Adrenal gland (tissue), 12 donors: ENCODE measurements around the gene CHKA. TPM values are rescaled to one million over a fixed set of nuclear protein-coding genes. Genes with fewer than 3 reads are reported as not detected.

Source experiments
- DNase-seq, 7 donors: peaks; one replicate each; pipeline ENCODE4 v3.0.0-alpha.2; 2019 to 2020
- H3K27ac ChIP-seq, 5 donors: fragments of 200-600 bp; sonication (generic) in 4 of 5; 1 replicate in 3 of 5; 2 replicates in 2 of 5; pipeline versions ENCODE4 v1.5.1 to v1.8.0; 2016 to 2020; ENCODE audit warnings: mild to moderate bottlenecking in 1 of 5
- H3K27me3 ChIP-seq: fragments of 200-600 bp; 2 replicates; pipeline ENCODE4 v1.8.0; 2021
- H3K36me3 ChIP-seq, 2 donors: fragments of 200-600 bp; replicated peaks in 1 of 2; 1 replicate in 1 of 2; 2 replicates in 1 of 2; pipeline versions ENCODE4 v1.5.1 to v1.8.0; 2018 to 2022
- H3K4me1 ChIP-seq, 2 donors: fragments of 200-600 bp; replicated peaks in 1 of 2; 1 replicate in 1 of 2; 2 replicates in 1 of 2; pipeline versions ENCODE4 v1.5.1 to v1.8.0; 2018 to 2021
- H3K4me3 ChIP-seq, 4 donors: fragments of 200-600 bp; sonication (generic) in 3 of 4; one replicate each; pipeline ENCODE4 v1.5.1; 2016 to 2018
- H3K9me3 ChIP-seq, 3 donors: fragments of 200-600 bp; sonication (generic) in 1 of 3; replicated peaks in 1 of 3; 1 replicate in 2 of 3; 2 replicates in 1 of 3; pipeline versions ENCODE4 v1.5.1 to v1.8.0; 2016 to 2021
- CTCF ChIP-seq, 6 experiments: fragments of 450-650 bp in 4 of 6; fragments of 200-600 bp in 2 of 6; sonication (generic) in 1 of 6; IDR thresholded peaks; 1 replicate in 5 of 6; 2 replicates in 1 of 6; pipeline versions ENCODE4 v1.5.1 to v1.8.0; 2016 to 2021; ENCODE audit warnings: antibody characterized with exemption in 6 of 6, mild to moderate bottlenecking in 2 of 6, moderate library complexity in 1 of 6
- POLR2A ChIP-seq, 2 donors: fragments of 450-650 bp; IDR thresholded peaks; one replicate each; pipeline ENCODE4 v1.6.1; 2017; ENCODE audit warnings: antibody characterized with exemption in 2 of 2, mild to moderate bottlenecking in 2 of 2, moderate library complexity in 1 of 2
- WGBS, 4 donors: extraction: QIAGEN DNeasy Blood & Tissue Kit in 2 of 4; methylation state at CpG; one replicate each; pipeline versions ENCODE4 v1.1.5 to v1.1.7; 2013 to 2017; 5-methylcytosine and 5-hydroxymethylcytosine counted together
- intact Hi-C, 2 donors: fragments of 100-400 bp; cut with DNase I; formaldehyde crosslinking; loops; one replicate each; pipeline versions ENCODE4 v1.14.1 to v1.15.0; 2022 to 2023
- polyA plus RNA-seq, 3 donors: library from polyadenylated mRNA; stranded (reverse); fragments of 200-250 nt in 2 of 3; fragments of 350-450 nt in 1 of 3; fragmentation: Illumina TruSeq in 1 of 3; extraction: RNeasy Lipid Tissue Mini Kit (QIAGEN cat#74804) in 1 of 3; gene quantifications; one replicate each; pipeline ENCODE4 v1.2.3, GENCODE V29; 2013 to 2014
- total RNA-seq, 9 donors: library from RNA; depleted of rRNA in 4 of 9; stranded (reverse); fragments of >200 nt in 4 of 9; fragments of 120-200 nt in 1 of 9; fragmentation: NEBNext Ultra II Directional in 1 of 9; extraction: Animal tissue kit (Norgen Biotek cat#: 25700) in 1 of 9; gene quantifications; one replicate each; pipeline versions ENCODE4 v1.1.0 to v1.2.4, GENCODE V29; 2013 to 2023
- donor health status: healthy with polysubstance abuse.
- donor health status: Bipolar disorder and iron deficiency.
- donor health status: DM: yes; HTN: yes; CAD: no.
- donor health status: DM: no; HTN: no; CAD: no.
- donor health status: DM: no; HTN: no; CAD: no.
- donor health status: DM: yes; HTN: yes; CAD: no.

Gene CHKA
- total and polyA plus RNA-seq, 12 donors = 26.6 to 105 (median 54.6) TPM

- WGBS, 4 donors = 79 to 90% (median 82%) methylated on average over 1 to 27 of the region's 27 CpGs
- Histone ChIP-seq H3K36me3 (peaks cover 0 to 54% of the 10 kb centered on the region in 2 donors), H3K9me3 (no peaks in the 10 kb centered on the region), H3K4me3 (no peak overlapping the region), H3K27ac (peak overlapping the region; percentile 53 to 97 (median 92)), H3K27me3 (no peaks in the 10 kb centered on the region), H3K4me1 (peaks cover 47 to 56% of the 10 kb centered on the region in 2 donors)
- intact Hi-C loops = loop anchor here in 1 of 2 donors (10.0 kb wide), 1 partner anchor 162 kb away; no protein-coding TSS in a partner anchor
- peak in 6 of 7 donors; percentile 15 to 46 (median 26) for DNase-seq
- no peak for TF ChIP-seq CTCF (IDR thresholded peaks at IDR 0.05)
- TF ChIP-seq POLR2A (IDR thresholded peaks at IDR 0.05) = no peak
Observed at GRCh38 chr11:68042219-68043028, 78.8 kb downstream of the CHKA start.

GRCh38 chr11:68041617-68042218, 79.5 kb downstream of the CHKA start:
- WGBS, 4 donors = 69 to 84% (median 83%) methylated on average over 6 to 12 of the region's 12 CpGs
- H3K36me3 ChIP-seq = peaks cover 0 to 52% of the 10 kb centered on the region in 2 donors

GRCh38 chr11:68040957-68041591, 80.1 kb downstream of the CHKA start:
- no peak for TF ChIP-seq POLR2A (IDR thresholded peaks at IDR 0.05)
- no peak for TF ChIP-seq CTCF (IDR thresholded peaks at IDR 0.05)
- peaks cover 51 to 69% of the 10 kb centered on the region in 2 donors for H3K4me1 ChIP-seq
- no peaks in the 10 kb centered on the region for H3K9me3 ChIP-seq
- 17 to 67% (median 60%) methylated on average over 6 to 23 of the region's 23 CpGs for WGBS, 4 donors
- peak in 3 of 7 donors; percentile 32 to 46 (median 37) for DNase-seq
- intact Hi-C loops = loop anchor here in 1 of 2 donors (10.0 kb wide), 1 partner anchor 164 kb away; no protein-coding TSS in a partner anchor
- peaks cover 0 to 45% of the 10 kb centered on the region in 2 donors for H3K36me3 ChIP-seq
- peak overlapping the region; percentile 78 to 97 (median 92) for H3K27ac ChIP-seq
- no peaks in the 10 kb centered on the region for H3K27me3 ChIP-seq
- H3K4me3 ChIP-seq = peak overlapping the region in 3 of 4 donors; percentile 33 to 95 (median 60)

More at GRCh38 chr11:68041617-68042218, 79.5 kb downstream of the CHKA start:
- DNase-seq = peak in 2 of 7 donors; percentile 2 to 24
- Histone ChIP-seq H3K27me3 (no peaks in the 10 kb centered on the region), H3K4me3 (no peak overlapping the region), H3K4me1 (peaks cover 51 to 63% of the 10 kb centered on the region in 2 donors), H3K9me3 (no peaks in the 10 kb centered on the region), H3K27ac (peak overlapping the region in 4 of 5 donors; percentile 78 to 97 (median 94))
- intact Hi-C loops = loop anchor here in 1 of 2 donors (10.0 kb wide), 1 partner anchor 163 kb away; no protein-coding TSS in a partner anchor
- TF ChIP-seq CTCF (IDR thresholded peaks at IDR 0.05) = no peak
- no peak for TF ChIP-seq POLR2A (IDR thresholded peaks at IDR 0.05)
